M059J (cell line): ENCODE data around the gene CPLANE1. TPM values are rescaled to one million over a fixed set of nuclear protein-coding genes. Genes with fewer than 3 reads are reported as not detected.

Experiments used
- DNase-seq: peaks from one replicate; pipeline ENCODE4 v3.0.0-alpha.2; 2012; ENCODE audit warnings: low read depth
- total RNA-seq: library from RNA; depleted of rRNA; stranded (reverse); fragments of >200 nt; shearing (Covaris generic); gene quantifications from 2 replicates; pipeline ENCODE4 v1.2.3, GENCODE V29; 2014; rRNA removed

Gene CPLANE1
- total RNA-seq, 1 experiment from 2014 or later, result 20.2 TPM

GRCh38 chr5:37071487-37071886, 177.7 kb downstream of the CPLANE1 start:
- DNase-seq, result no peak

DNA sequence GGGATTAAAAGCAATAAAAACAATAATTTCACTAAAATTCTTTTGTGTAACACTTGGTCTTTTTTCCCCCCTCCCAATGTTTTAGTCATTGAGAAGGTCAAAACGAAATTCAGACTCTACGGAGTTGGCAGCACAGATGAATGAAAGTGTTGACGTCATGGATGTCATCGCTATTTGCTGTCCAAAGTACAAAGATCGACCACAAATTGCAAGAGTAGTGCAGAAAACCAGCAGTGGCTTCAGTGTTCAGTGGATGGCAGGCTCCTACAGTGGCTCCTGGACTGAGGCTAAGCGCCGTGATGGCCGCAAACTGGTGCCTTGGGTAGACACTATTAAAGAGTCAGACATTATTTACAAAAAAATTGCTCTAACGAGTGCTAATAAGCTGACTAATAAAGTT, 184.7 kb downstream of the CPLANE1 start:
- DNase-seq, result no peak

- no peak for DNase-seq
These were observed 185.4 kb downstream of the CPLANE1 start for GRCh38 chr5:37063739-37064138.

DNA sequence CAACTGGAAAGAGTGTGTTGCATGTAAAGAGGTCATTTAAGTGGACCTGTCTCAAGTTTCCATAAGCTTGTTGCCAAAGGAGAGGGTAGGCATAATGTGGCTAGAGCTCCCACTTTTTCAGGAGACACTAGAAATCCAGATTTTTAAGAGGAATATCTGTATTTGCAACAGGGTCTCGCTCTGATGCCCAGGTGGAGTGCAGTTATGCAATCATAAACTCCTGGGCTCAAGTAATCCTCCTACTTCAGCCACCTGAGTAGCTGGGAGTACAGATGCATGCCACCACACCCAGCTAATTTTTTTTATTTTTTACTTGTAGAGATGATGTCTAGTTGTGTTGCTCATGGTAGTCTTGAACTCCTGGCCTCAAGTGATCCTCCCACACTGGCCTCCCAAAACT, 189.1 kb downstream of the CPLANE1 start:
- DNase-seq, result no peak

DNA sequence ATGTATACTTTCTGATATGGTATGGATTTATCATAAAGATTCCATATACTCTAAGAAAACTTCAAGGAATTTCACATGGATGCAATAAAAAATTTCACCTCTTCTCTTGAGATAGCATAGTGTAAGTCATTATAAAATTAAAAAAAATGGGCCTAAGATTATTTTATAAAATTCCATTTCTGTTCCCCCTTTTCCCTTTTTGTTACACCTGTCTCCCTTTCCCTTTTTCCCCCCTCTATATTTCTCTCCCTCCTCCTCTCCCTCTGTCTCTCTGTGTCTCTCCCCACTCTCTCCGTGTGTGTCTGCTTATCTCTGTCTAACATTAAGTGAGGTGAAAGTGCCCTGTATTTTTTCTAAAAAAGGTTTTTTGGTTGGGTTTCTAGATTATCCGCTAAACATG, 192.4 kb downstream of the CPLANE1 start:
- DNase-seq, result no peak

Other genes with a start within 250 kb of the CPLANE1 start
- 66.1 and 70.8 TPM in 2 replicates for gene NUP155, start 121.7 kb upstream of the CPLANE1 start, total RNA-seq
- gene WDR70, start 129.9 kb upstream of the CPLANE1 start, total RNA-seq, result 15.7 and 32.4 TPM in 2 replicates